Prostate gland (tissue), 2 donors: ENCODE results near the gene IL17RC. TPM values are rescaled to one million over a fixed set of nuclear protein-coding genes. Genes with fewer than 3 reads are reported as not detected.

Experiments
- DNase-seq: peaks from one replicate; pipeline ENCODE4 v3.0.0-alpha.2; 2019; ENCODE audit warnings: low spot score
- H3K27ac ChIP-seq, 2 donors: fragments of 200-600 bp; sonication (generic); 2 replicates each; pipeline ENCODE4 v1.5.1; 2017 to 2019
- H3K27me3 ChIP-seq: fragments of 200-600 bp; sonication (generic); replicated peaks from 2 replicates; pipeline ENCODE4 v1.5.1; 2019; ENCODE audit not compliant: insufficient read depth
- H3K36me3 ChIP-seq, 2 donors: fragments of 200-600 bp; sonication (generic); 1 replicate in 1 of 2; 2 replicates in 1 of 2; pipeline versions ENCODE4 v1.5.1 to v1.8.1; 2017 to 2019
- H3K4me1 ChIP-seq: fragments of 200-600 bp; sonication (generic); replicated peaks from 2 replicates; pipeline ENCODE4 v1.5.1; 2019
- H3K4me3 ChIP-seq, 2 donors: fragments of 200-600 bp; sonication (generic); 2 replicates each; pipeline ENCODE4 v1.5.1; 2017 to 2019
- H3K9me3 ChIP-seq: fragments of 200-600 bp; sonication (generic); 2 replicates; pipeline ENCODE4 v1.5.1; 2017
- CTCF ChIP-seq, 4 experiments: fragments of 200-600 bp in 2 of 4; fragments of 450-650 bp in 2 of 4; sonication (generic) in 2 of 4; IDR thresholded peaks; 1 replicate in 3 of 4; 2 replicates in 1 of 4; pipeline ENCODE4 v1.5.1; 2016 to 2019; ENCODE audit warnings: antibody characterized with exemption in 4 of 4, mild to moderate bottlenecking in 2 of 4, moderate library complexity in 2 of 4
- POLR2A ChIP-seq: fragments of 450-650 bp; IDR thresholded peaks from one replicate; pipeline ENCODE4 v1.6.1; 2016; ENCODE audit warnings: antibody characterized with exemption, mild to moderate bottlenecking
- POLR2AphosphoS5 ChIP-seq: sonication (generic); formaldehyde crosslinking; IDR thresholded peaks from one replicate; pipeline ENCODE4 v1.6.1; 2017; ENCODE audit warnings: antibody characterized with exemption
- WGBS: methylation state at CpG from one replicate; pipeline ENCODE4 v1.1.5; 2018; 5-methylcytosine and 5-hydroxymethylcytosine counted together
- intact Hi-C: fragments of 100-400 bp; cut with DNase I; formaldehyde crosslinking; loops from one replicate; pipeline ENCODE4 v1.14.2; 2022
- total RNA-seq, 2 donors: library from RNA; depleted of rRNA; stranded (reverse); fragments of >200 nt; gene quantifications; one replicate each; pipeline ENCODE4 v1.1.0, GENCODE V29; 2016

Gene IL17RC
- total RNA-seq, 2 donors from 2014 or later = 80.7 to 152 TPM

GRCh38 chr3:9903904-9904303, 13.0 kb upstream of the IL17RC start:
- no peak overlapping the region for H3K4me3 ChIP-seq
- no peaks in the 10 kb centered on the region for H3K4me1 ChIP-seq
- intact Hi-C loops = no loop called here
- H3K27ac ChIP-seq = peak overlapping the region in 1 of 2 donors; percentile 70
- no peaks in the 10 kb centered on the region for H3K36me3 ChIP-seq
- WGBS = 64% methylated on average over 4 of the region's 4 CpGs
- DNase-seq = no peak
- no peaks in the 10 kb centered on the region for H3K27me3 ChIP-seq
- H3K9me3 ChIP-seq = no peaks in the 10 kb centered on the region
- TF ChIP-seq CTCF (IDR thresholded peaks at IDR 0.05) (no peak), POLR2AphosphoS5 (no peak), POLR2A (no peak)

- no peaks in the 10 kb centered on the region for H3K27me3 ChIP-seq
- TF ChIP-seq POLR2AphosphoS5 (no peak), CTCF (IDR thresholded peaks at IDR 0.05) (no peak), POLR2A (no peak)
- no peak overlapping the region for H3K27ac ChIP-seq
- no peak for DNase-seq
- WGBS = 87% methylated on average over 5 of the region's 5 CpGs
- no peak overlapping the region for H3K4me3 ChIP-seq
- intact Hi-C loops = no loop called here
- H3K4me1 ChIP-seq = no peaks in the 10 kb centered on the region
- H3K36me3 ChIP-seq = no peaks in the 10 kb centered on the region
- H3K9me3 ChIP-seq = no peaks in the 10 kb centered on the region
Observed at GRCh38 chr3:9906480-9906879, 10.4 kb upstream of the IL17RC start.

DNA sequence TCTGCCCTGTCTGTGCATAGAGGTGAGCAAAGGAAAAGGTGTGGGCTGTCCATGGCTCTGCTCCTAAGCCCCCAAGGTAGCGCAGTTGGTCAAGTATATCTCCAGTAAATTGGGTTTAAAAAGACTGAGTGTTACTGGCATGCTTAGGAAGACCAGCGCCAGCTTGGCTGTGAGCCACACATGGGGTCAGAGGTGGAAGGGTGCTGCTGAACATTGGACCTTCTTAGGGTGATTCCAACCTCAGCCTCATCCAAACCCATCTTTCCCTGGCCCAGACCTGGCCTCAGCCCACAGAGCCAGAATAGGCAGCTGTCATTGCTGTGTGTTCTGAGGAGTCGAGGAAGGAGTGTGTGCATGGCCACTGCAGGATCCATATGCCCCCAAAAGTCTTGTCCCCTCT, 8.6 kb upstream of the IL17RC start:
- H3K27me3 ChIP-seq = no peaks in the 10 kb centered on the region
- intact Hi-C loops = no loop called here
- H3K4me3 ChIP-seq = no peak overlapping the region
- H3K9me3 ChIP-seq = no peaks in the 10 kb centered on the region
- H3K4me1 ChIP-seq = no peaks in the 10 kb centered on the region
- WGBS = 100% methylated on average over 3 of the region's 3 CpGs
- H3K27ac ChIP-seq = no peak overlapping the region
- H3K36me3 ChIP-seq = no peaks in the 10 kb centered on the region
- no peak for DNase-seq
- TF ChIP-seq POLR2AphosphoS5 = no peak
- TF ChIP-seq POLR2A = no peak
- TF ChIP-seq CTCF (IDR thresholded peaks at IDR 0.05) = no peak

DNA sequence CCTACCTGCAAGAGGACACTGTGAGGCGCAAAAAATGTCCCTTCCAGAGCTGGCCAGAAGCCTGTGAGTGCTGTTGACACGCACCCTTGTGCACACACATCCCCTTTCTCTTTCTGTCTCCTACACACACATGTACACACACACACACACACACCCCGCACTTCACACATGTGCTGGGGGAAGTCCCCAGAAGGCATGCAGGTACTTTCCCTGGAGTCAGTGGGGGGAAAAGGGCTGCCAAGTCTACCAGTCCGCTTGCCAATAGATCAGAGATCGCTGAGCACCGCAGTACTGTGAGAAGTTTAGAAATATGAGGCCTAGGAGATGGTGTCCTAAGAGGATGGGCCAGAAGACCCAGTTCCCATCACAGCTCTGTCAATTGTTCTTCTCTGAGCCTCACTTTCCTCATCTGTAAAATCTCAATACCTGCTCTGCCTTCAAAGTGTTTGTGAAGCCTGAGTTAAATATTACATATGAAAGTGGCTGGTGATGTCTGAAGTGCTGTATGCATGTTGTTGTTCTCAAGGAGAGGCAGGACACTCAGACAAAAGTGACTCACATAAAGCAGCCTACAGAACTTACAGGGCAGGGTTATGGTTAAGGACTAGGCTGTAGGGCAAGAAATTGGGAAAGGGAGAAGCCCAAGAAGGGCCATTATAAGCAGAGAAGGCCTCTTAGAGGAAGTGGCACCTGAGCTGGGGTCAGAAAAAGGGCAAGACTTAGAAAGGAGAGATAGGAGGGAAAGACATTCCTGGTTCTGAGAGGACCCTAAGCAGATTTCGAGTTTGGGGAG, 7.5 kb upstream of the IL17RC start:
- H3K27me3 ChIP-seq = no peaks in the 10 kb centered on the region
- H3K9me3 ChIP-seq = no peaks in the 10 kb centered on the region
- 80% methylated on average over 7 of the region's 7 CpGs for WGBS
- peaks cover 3% of the 10 kb centered on the region for H3K4me1 ChIP-seq
- no peak overlapping the region for H3K4me3 ChIP-seq
- TF ChIP-seq CTCF (IDR thresholded peaks at IDR 0.05) = no peak
- TF ChIP-seq POLR2AphosphoS5 = no peak
- no peak for TF ChIP-seq POLR2A
- intact Hi-C loops = loop anchor here (10.0 kb wide), 1 partner anchor 175 kb away; the partner anchor contains the start of gene BRPF1
- H3K27ac ChIP-seq = no peak overlapping the region
- no peak for DNase-seq
- H3K36me3 ChIP-seq = no peaks in the 10 kb centered on the region

GRCh38 chr3:9911863-9912262, 5.0 kb upstream of the IL17RC start:
- intact Hi-C loops = loop anchor here (10.0 kb wide), 1 partner anchor 177 kb away; the partner anchor contains the start of gene BRPF1
- WGBS = 96% methylated on average over 8 of the region's 8 CpGs
- Histone ChIP-seq H3K4me3 (no peak overlapping the region), H3K36me3 (no peaks in the 10 kb centered on the region), H3K27ac (no peak overlapping the region), H3K9me3 (no peaks in the 10 kb centered on the region), H3K27me3 (no peaks in the 10 kb centered on the region), H3K4me1 (peaks cover 12% of the 10 kb centered on the region)
- TF ChIP-seq POLR2AphosphoS5 (no peak), CTCF (IDR thresholded peaks at IDR 0.05) (no peak), POLR2A (no peak)
- DNase-seq = no peak
